HG02678 (cell line): Measurements from ENCODE around the gene MTTP.
"Not testable (repeated sequence)": the region's sequence is repeated elsewhere in the genome, so short reads cannot be mapped to it uniquely, and the experiment has no call there.

ENCODE experiments used
- ATAC-seq: cut with Tn5 transposase; IDR thresholded peaks from one replicate; pipeline ENCODE4 v1.9.1; 2021; ENCODE audit warnings: mild to moderate bottlenecking, moderate library complexity; ENCODE audit not compliant: unreplicated experiment

MTTP gene

GRCh38 chr4:99574530-99575324 lies at the start of gene MTTP:
MTTP (plus strand) TSS chr4:99574824; CDS start chr4:99574910, 86 bp downstream.
- peak; percentile 69 for ATAC-seq

GRCh38 chr4:99529228-99529627 lies 45.4 kb upstream of the MTTP start:
- ATAC-seq: no peak

GRCh38 chr4:99529956-99530355 lies 44.7 kb upstream of the MTTP start:
- ATAC-seq: no peak

GRCh38 chr4:99534699-99535098 lies 39.9 kb upstream of the MTTP start:
- not testable (repeated sequence) for ATAC-seq

GRCh38 chr4:99536271-99536670 lies 38.4 kb upstream of the MTTP start:
- ATAC-seq: no peak

GRCh38 chr4:99536848-99537247 lies 37.8 kb upstream of the MTTP start:
- no peak for ATAC-seq

- no peak for ATAC-seq
These were observed 37.0 kb upstream of the MTTP start for GRCh38 chr4:99537674-99538073.

- ATAC-seq: no peak
These were observed 34.2 kb upstream of the MTTP start for GRCh38 chr4:99540277-99540939.

GRCh38 chr4:99552872-99553271 lies 21.8 kb upstream of the MTTP start:
- ATAC-seq: no peak

GRCh38 chr4:99563310-99564186 lies 11.1 kb upstream of the MTTP start, which contains the start of gene TRMT10A:
TRMT10A (minus strand) TSS chr4:99564039; CDS start chr4:99559338, 4,701 bp downstream.
- peak; percentile 93 for ATAC-seq

- no peak for ATAC-seq
These were observed 9.7 kb upstream of the MTTP start for GRCh38 chr4:99564921-99565320.

GRCh38 chr4:99571883-99572282 lies 2.7 kb upstream of the MTTP start:
- no peak for ATAC-seq

- ATAC-seq: no peak
These were observed 1.9 kb upstream of the MTTP start for GRCh38 chr4:99572527-99573240.

- ATAC-seq: no peak
These were observed 772 bp upstream of the MTTP start for GRCh38 chr4:99573735-99574368.

- no peak for ATAC-seq
These were observed 4.1 kb downstream of the MTTP start for GRCh38 chr4:99578714-99579113.

GRCh38 chr4:99585516-99585915 lies 10.9 kb downstream of the MTTP start:
- no peak for ATAC-seq

GRCh38 chr4:99586322-99586721 lies 11.7 kb downstream of the MTTP start:
- ATAC-seq: no peak

GRCh38 chr4:99586797-99587196 lies 12.2 kb downstream of the MTTP start:
- no peak for ATAC-seq

GRCh38 chr4:99587309-99587708 lies 12.7 kb downstream of the MTTP start:
- no peak for ATAC-seq

GRCh38 chr4:99587803-99588202 lies 13.2 kb downstream of the MTTP start:
- ATAC-seq: no peak
